Panc1 (cell line): ENCODE results near the gene MR1.

ENCODE experiments used
- CTCF ChIP-seq: fragments of 450-650 bp; IDR thresholded peaks from 2 replicates; pipeline ENCODE4 v1.5.1; 2017; ENCODE audit warnings: mild to moderate bottlenecking
- POLR2AphosphoS5 ChIP-seq: IDR thresholded peaks from 2 replicates; pipeline ENCODE4 v1.6.1; 2012; ENCODE audit warnings: mild to moderate bottlenecking, low read depth, low read length, moderate library complexity
- REST ChIP-seq, 2 experiments: IDR thresholded peaks; 2 replicates each; pipeline ENCODE4 v1.6.1; 2011 to 2012; ENCODE audit warnings: low read depth in 2 of 2, control low read depth in 1 of 2, low read length in 1 of 2, mild to moderate bottlenecking in 1 of 2, moderate library complexity in 1 of 2; ENCODE audit not compliant: insufficient read depth in 1 of 2
- SIN3A ChIP-seq: IDR thresholded peaks from 2 replicates; pipeline ENCODE4 v1.6.1; 2012; ENCODE audit warnings: low read depth, mild to moderate bottlenecking, low read length, moderate library complexity, borderline replicate concordance; ENCODE audit not compliant: insufficient read depth
- TCF7L2 ChIP-seq: IDR thresholded peaks from 2 replicates; pipeline ENCODE4 v1.6.1; 2011; ENCODE audit warnings: mild to moderate bottlenecking, low read depth, low read length, inconsistent platforms

- no peak for TF ChIP-seq POLR2AphosphoS5
- TF ChIP-seq CTCF, result no peak
- TF ChIP-seq SIN3A, result no peak
- TF ChIP-seq REST (IDR thresholded peaks at IDR 0.05; ENCODE audit: insufficient read depth in 1 of 2, low read depth in 2 of 2, low read length in 1 of 2), result no peak
- TF ChIP-seq TCF7L2, result no peak
Observed at GRCh38 chr1:181012203-181012745, 21.5 kb upstream of the MR1 start.
